ENCODE results near the gene FAM136A. TPM values are rescaled to one million over a fixed set of nuclear protein-coding genes. Genes with fewer than 3 reads are reported as not detected.

The FAM136A gene
- total RNA-seq, 1 donor from 2014 or later: 32.8 TPM

DNA sequence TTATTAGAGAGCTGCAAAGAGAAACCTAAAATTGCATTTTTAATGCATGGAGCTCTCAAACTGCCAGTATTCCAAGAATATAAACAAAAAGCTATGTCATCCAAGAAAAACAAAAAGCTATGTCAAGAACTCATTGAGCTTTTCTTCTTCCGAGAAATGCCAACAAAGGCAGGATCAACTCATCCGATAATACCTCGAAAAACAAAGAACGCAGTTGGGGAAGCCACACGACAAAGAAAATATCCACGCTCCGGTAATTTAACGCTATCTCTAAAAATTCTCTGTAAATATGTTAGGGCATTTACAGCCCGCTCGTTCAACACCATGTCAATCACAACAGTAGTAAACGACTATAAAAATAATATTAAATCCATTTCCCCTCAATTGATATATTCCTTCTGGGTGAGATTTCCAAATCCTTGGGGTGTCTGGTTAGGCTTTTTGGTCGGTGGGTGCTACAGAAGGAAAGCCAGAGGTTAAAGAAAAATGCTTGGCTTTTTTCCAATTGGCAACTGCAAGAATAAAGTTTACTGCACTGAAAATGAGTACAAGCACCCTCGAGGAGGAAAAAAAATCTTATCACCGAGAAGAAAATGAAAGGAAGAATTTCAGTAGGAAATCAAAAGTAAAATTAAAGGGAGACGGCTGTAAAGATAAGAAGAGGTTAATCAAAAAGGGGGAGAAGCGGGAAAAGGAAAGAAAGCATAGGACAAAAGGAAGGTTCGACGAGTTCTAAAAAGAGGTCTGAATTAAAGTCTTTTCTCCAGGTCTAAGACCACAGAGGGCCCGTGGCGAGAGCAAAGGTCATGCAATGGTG is 54.3 kb downstream of the FAM136A start:
- Histone ChIP-seq H3K4me1 (ENCODE audit: insufficient read depth, low read length) (peaks cover 5% of the 10 kb centered on the region), H3K79me2 (ENCODE audit: insufficient read depth, low read length) (peaks cover 58% of the 10 kb centered on the region), H3K4me2 (ENCODE audit: low read length) (peak overlapping the region; percentile 89), H2AFZ (ENCODE audit: low read depth, low read length) (peak overlapping the region; percentile 92), H3K9ac (ENCODE audit: low read length) (peak overlapping the region; percentile 100), H3K27ac (ENCODE audit: low read depth, low read length) (peak overlapping the region; percentile 98), H3K9me3 (ENCODE audit: insufficient read depth, low read depth, low read length) (no peaks in the 10 kb centered on the region), H3K4me3 (ENCODE audit: insufficient read depth, low read depth, low read length) (peak overlapping the region; percentile 98), H4K20me1 (ENCODE audit: insufficient read depth, low read length) (peaks cover 46% of the 10 kb centered on the region), H3K36me3 (ENCODE audit: insufficient read depth, low read length) (no peaks in the 10 kb centered on the region), H3K27me3 (ENCODE audit: insufficient read depth, low read length) (no peaks in the 10 kb centered on the region)
- Mint-ChIP-seq H3K36me3 (ENCODE audit: low read depth, unreplicated experiment) (peaks cover 3% of the 10 kb centered on the region), H3K4me3 (ENCODE audit: unreplicated experiment) (peak overlapping the region; percentile 100), H3K9me3 (ENCODE audit: unreplicated experiment) (no peaks in the 10 kb centered on the region), H3K4me1 (ENCODE audit: low read depth, unreplicated experiment) (peaks cover 13% of the 10 kb centered on the region), H3K27me3 (ENCODE audit: low read depth, unreplicated experiment) (no peaks in the 10 kb centered on the region), H3K27ac (ENCODE audit: unreplicated experiment) (peak overlapping the region; percentile 99)
- peak; percentile 16 for DNase-seq (ENCODE audit: low read depth)
- TF ChIP-seq, protein P1, sequence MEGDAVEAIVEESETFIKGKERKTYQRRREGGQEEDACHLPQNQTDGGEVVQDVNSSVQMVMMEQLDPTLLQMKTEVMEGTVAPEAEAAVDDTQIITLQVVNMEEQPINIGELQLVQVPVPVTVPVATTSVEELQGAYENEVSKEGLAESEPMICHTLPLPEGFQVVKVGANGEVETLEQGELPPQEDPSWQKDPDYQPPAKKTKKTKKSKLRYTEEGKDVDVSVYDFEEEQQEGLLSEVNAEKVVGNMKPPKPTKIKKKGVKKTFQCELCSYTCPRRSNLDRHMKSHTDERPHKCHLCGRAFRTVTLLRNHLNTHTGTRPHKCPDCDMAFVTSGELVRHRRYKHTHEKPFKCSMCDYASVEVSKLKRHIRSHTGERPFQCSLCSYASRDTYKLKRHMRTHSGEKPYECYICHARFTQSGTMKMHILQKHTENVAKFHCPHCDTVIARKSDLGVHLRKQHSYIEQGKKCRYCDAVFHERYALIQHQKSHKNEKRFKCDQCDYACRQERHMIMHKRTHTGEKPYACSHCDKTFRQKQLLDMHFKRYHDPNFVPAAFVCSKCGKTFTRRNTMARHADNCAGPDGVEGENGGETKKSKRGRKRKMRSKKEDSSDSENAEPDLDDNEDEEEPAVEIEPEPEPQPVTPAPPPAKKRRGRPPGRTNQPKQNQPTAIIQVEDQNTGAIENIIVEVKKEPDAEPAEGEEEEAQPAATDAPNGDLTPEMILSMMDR (IDR thresholded peaks at IDR 0.05; ENCODE audit: insufficient read depth, low read depth, low read length): no peak
- no peak for TF ChIP-seq EZH2 (IDR thresholded peaks at IDR 0.05; ENCODE audit: insufficient read depth, low read length)
- FAIRE-seq: no peak

Small RNA genes lying within 50 kb of the gene (microRNA-seq; reads per million reads assigned to microRNA genes)
- gene MIR1285-2: not detected

Other genes with a start within 250 kb of the FAM136A start
- 194 and 205 TPM in 2 replicates for gene PCBP1, start 214.6 kb downstream of the FAM136A start, total RNA-seq
- 15.2 and 20.7 TPM in 2 replicates for gene C2orf42, start 111.0 kb downstream of the FAM136A start, total RNA-seq
- gene TIA1, start 53.4 kb downstream of the FAM136A start, total RNA-seq: 104 and 112 TPM in 2 replicates
- 93.5 and 94.0 TPM in 2 replicates for gene PCYOX1, start 43.9 kb downstream of the FAM136A start, total RNA-seq
- gene SNRPG, start 8.3 kb downstream of the FAM136A start, total RNA-seq: 166 and 174 TPM in 2 replicates

Measured in astrocyte (in vitro differentiated cells and primary cell).